ENCODE data around the gene TRIM14.
"Not testable (repeated sequence)": the region's sequence is repeated elsewhere in the genome, so short reads cannot be mapped to it uniquely, and the experiment has no call there.

The TRIM14 gene

GRCh38 chr9:98104445-98104881, 14.6 kb downstream of the TRIM14 start:
- DNase-seq = no peak

- no peak for DNase-seq
Observed at GRCh38 chr9:98101868-98102273, 17.2 kb downstream of the TRIM14 start.

GRCh38 chr9:98101416-98101815, 17.6 kb downstream of the TRIM14 start:
- no peak for DNase-seq

GRCh38 chr9:98100456-98100855, 18.6 kb downstream of the TRIM14 start:
- no peak for DNase-seq

GRCh38 chr9:98099898-98100297, 19.1 kb downstream of the TRIM14 start:
- no peak for DNase-seq

- no peak for DNase-seq
Observed at GRCh38 chr9:98099346-98099745, 19.7 kb downstream of the TRIM14 start.

GRCh38 chr9:98097836-98098235, 21.2 kb downstream of the TRIM14 start:
- no peak for DNase-seq

GRCh38 chr9:98096091-98096490, 22.9 kb downstream of the TRIM14 start:
- DNase-seq = no peak

GRCh38 chr9:98095401-98095800, 23.6 kb downstream of the TRIM14 start:
- no peak for DNase-seq

- DNase-seq = no peak
Observed at GRCh38 chr9:98094851-98095250, 24.2 kb downstream of the TRIM14 start.

- no peak for DNase-seq
Observed at GRCh38 chr9:98094316-98094715, 24.7 kb downstream of the TRIM14 start.

GRCh38 chr9:98092613-98092931, 26.4 kb downstream of the TRIM14 start:
- no peak for DNase-seq

GRCh38 chr9:98091735-98092612, 27.0 kb downstream of the TRIM14 start:
- no peak for DNase-seq

- not testable (repeated sequence) for DNase-seq
Observed at GRCh38 chr9:98090674-98091073, 28.3 kb downstream of the TRIM14 start.

GRCh38 chr9:98087420-98088354, 31.3 kb downstream of the TRIM14 start:
- no peak for DNase-seq

GRCh38 chr9:98086461-98086860, 32.6 kb downstream of the TRIM14 start:
- no peak for DNase-seq

GRCh38 chr9:98085944-98086343, 33.1 kb downstream of the TRIM14 start:
- no peak for DNase-seq

GRCh38 chr9:98085058-98085457, 34.0 kb downstream of the TRIM14 start:
- DNase-seq = no peak

GRCh38 chr9:98084396-98084795, 34.6 kb downstream of the TRIM14 start:
- no peak for DNase-seq

GRCh38 chr9:98083566-98084183, 35.3 kb downstream of the TRIM14 start:
- DNase-seq = no peak

- DNase-seq = no peak
Observed at GRCh38 chr9:98083061-98083501, 35.9 kb downstream of the TRIM14 start.

- peak; percentile 32 for DNase-seq
Observed at GRCh38 chr9:98081477-98082219, 37.4 kb downstream of the TRIM14 start.

GRCh38 chr9:98080780-98081179, 38.2 kb downstream of the TRIM14 start:
- no peak for DNase-seq

Measured in kidney glomerular epithelial cell (primary cell).